ENCODE results near the gene DCUN1D4. TPM values are rescaled to one million over a fixed set of nuclear protein-coding genes. Genes with fewer than 3 reads are reported as not detected.
"Not testable (repeated sequence)": the region's sequence is repeated elsewhere in the genome, so short reads cannot be mapped to it uniquely, and the experiment has no call there.

Gene DCUN1D4
- total RNA-seq, 1 experiment from 2014 or later = 151 TPM

- Histone ChIP-seq H3K36me3 (peaks cover 94% of the 10 kb centered on the region), H3K4me3 (no peak overlapping the region), H3K27me3 (no peaks in the 10 kb centered on the region), H3K9me3 (no peaks in the 10 kb centered on the region)
- DNase-seq = no peak
Measured at GRCh38 chr4:51872283-51872997, 29.5 kb downstream of the DCUN1D4 start.

DNA sequence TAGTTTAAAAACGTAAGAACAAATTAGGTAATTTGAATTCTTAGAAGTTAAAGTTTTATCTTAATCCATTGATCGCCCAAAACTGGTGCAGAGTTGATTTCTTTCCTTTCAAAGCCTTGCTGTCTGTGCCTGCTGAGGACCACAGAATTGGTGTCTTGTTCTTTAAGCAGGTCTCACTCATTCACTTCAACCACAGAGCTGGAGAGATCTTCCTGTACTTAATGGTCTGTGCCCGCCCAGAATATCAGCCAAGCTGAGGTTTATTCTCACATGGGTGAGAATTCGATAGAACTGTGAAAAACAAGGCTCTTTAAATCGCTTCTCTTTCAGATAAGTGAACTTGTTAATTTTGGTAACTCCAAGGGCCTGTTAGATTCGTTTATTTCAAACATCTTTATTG, 31.6 kb downstream of the DCUN1D4 start:
- no peaks in the 10 kb centered on the region for H3K9me3 ChIP-seq
- H3K27me3 ChIP-seq = no peaks in the 10 kb centered on the region
- H3K4me3 ChIP-seq = no peak overlapping the region
- DNase-seq = no peak
- H3K36me3 ChIP-seq = peaks cover 96% of the 10 kb centered on the region

DNA sequence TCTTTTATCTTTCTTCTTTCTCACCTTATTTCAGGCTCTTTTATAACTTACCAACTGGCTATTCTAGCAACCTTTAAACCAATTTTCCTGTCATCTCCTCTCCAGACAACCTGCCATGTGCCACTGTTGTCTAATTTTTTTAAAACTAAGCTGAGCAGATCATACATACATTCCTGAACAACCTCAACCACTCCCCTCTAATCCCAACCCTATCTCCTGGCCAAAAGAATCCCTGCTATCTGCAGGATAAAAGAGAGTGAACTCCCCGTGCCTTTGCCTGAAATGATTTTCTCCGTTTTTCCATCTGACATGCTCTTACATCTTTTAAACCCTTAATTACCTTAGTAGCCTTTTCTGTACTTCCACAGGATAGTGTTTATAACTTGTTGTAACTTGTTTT, 35.5 kb downstream of the DCUN1D4 start:
- Histone ChIP-seq H3K4me3 (no peak overlapping the region), H3K27me3 (no peaks in the 10 kb centered on the region), H3K9me3 (no peaks in the 10 kb centered on the region), H3K36me3 (peaks cover 98% of the 10 kb centered on the region)
- DNase-seq = no peak

GRCh38 chr4:51880016-51880915, 37.3 kb downstream of the DCUN1D4 start:
- no peak for DNase-seq
- peaks cover 96% of the 10 kb centered on the region for H3K36me3 ChIP-seq
- no peaks in the 10 kb centered on the region for H3K9me3 ChIP-seq
- no peaks in the 10 kb centered on the region for H3K27me3 ChIP-seq
- H3K4me3 ChIP-seq = no peak overlapping the region

- DNase-seq = no peak
- H3K36me3 ChIP-seq = peaks cover 96% of the 10 kb centered on the region
- H3K4me3 ChIP-seq = no peak overlapping the region
- no peaks in the 10 kb centered on the region for H3K9me3 ChIP-seq
- H3K27me3 ChIP-seq = no peaks in the 10 kb centered on the region
Measured at GRCh38 chr4:51884055-51884454, 41.1 kb downstream of the DCUN1D4 start.

GRCh38 chr4:51884606-51885005, 41.7 kb downstream of the DCUN1D4 start:
- H3K36me3 ChIP-seq = peaks cover 96% of the 10 kb centered on the region
- H3K27me3 ChIP-seq = no peaks in the 10 kb centered on the region
- DNase-seq = no peak
- no peak overlapping the region for H3K4me3 ChIP-seq
- H3K9me3 ChIP-seq = no peaks in the 10 kb centered on the region

- Histone ChIP-seq H3K36me3 (peaks cover 96% of the 10 kb centered on the region), H3K4me3 (no peak overlapping the region), H3K27me3 (no peaks in the 10 kb centered on the region), H3K9me3 (no peaks in the 10 kb centered on the region)
- DNase-seq = no peak
Measured at GRCh38 chr4:51885363-51885762, 42.4 kb downstream of the DCUN1D4 start.

GRCh38 chr4:51890760-51891159, 47.8 kb downstream of the DCUN1D4 start:
- no peak overlapping the region for H3K4me3 ChIP-seq
- no peaks in the 10 kb centered on the region for H3K27me3 ChIP-seq
- no peaks in the 10 kb centered on the region for H3K9me3 ChIP-seq
- H3K36me3 ChIP-seq = peaks cover 93% of the 10 kb centered on the region
- no peak for DNase-seq

GRCh38 chr4:51893402-51893801, 50.4 kb downstream of the DCUN1D4 start:
- not testable (repeated sequence) for H3K4me3 ChIP-seq, H3K9me3 ChIP-seq, H3K27me3 ChIP-seq, DNase-seq
- peaks cover 93% of the 10 kb centered on the region for H3K36me3 ChIP-seq

GRCh38 chr4:51894059-51894645, 51.2 kb downstream of the DCUN1D4 start:
- Histone ChIP-seq H3K27me3 (no peaks in the 10 kb centered on the region), H3K4me3 (no peak overlapping the region), H3K9me3 (no peaks in the 10 kb centered on the region), H3K36me3 (peaks cover 95% of the 10 kb centered on the region)
- peak; percentile 43 for DNase-seq

DNA sequence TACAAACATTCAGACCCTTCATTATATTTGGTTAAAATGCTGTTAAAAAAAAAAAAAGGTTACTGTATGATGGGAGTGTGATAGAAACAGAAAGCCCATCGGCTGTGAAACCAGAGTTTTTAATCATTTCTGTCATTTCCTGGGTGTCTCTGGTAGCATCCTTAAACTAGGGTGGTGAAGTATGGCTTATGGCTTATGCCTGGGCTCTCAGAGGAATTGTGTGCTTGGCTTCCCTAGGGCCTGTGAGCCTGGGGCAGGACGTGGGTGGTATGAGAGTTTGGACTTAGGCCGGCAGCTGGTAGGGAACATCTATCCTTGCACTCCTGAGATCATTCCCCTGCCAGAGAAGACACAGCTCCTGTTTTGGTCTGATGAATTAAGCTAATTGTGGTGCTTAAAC, 52.2 kb downstream of the DCUN1D4 start:
- DNase-seq = no peak
- no peaks in the 10 kb centered on the region for H3K9me3 ChIP-seq
- H3K4me3 ChIP-seq = no peak overlapping the region
- H3K27me3 ChIP-seq = no peaks in the 10 kb centered on the region
- peaks cover 95% of the 10 kb centered on the region for H3K36me3 ChIP-seq

GRCh38 chr4:51895816-51896408, 53.0 kb downstream of the DCUN1D4 start:
- no peak overlapping the region for H3K4me3 ChIP-seq
- peak; percentile 74 for DNase-seq
- H3K27me3 ChIP-seq = no peaks in the 10 kb centered on the region
- H3K36me3 ChIP-seq = peaks cover 95% of the 10 kb centered on the region
- no peaks in the 10 kb centered on the region for H3K9me3 ChIP-seq

DNA sequence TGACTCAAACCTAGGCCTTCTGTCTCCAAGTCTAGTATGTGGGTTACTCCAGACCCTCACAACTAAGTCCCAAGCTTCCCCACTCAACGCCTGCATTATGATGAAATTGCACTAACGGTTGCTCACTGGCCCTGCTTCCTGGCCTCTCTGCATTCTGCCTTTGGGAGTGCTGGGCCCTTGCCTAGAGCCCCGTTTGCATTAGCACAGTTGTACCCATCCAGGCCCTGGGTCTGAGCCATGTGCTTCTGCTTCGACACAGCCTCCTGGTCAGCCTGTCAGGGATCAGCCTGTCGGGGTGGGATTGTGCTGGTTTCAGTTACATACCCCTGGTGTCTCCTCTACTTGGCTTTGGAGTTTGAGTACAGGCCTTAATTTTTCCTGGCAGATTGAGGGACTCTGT, 58.4 kb downstream of the DCUN1D4 start:
- Histone ChIP-seq H3K36me3 (peaks cover 100% of the 10 kb centered on the region), H3K27me3 (no peaks in the 10 kb centered on the region), H3K9me3 (no peaks in the 10 kb centered on the region), H3K4me3 (no peak overlapping the region)
- DNase-seq = no peak

- no peak for DNase-seq
- Histone ChIP-seq H3K36me3 (peaks cover 95% of the 10 kb centered on the region), H3K4me3 (no peak overlapping the region), H3K9me3 (no peaks in the 10 kb centered on the region), H3K27me3 (no peaks in the 10 kb centered on the region)
Measured at GRCh38 chr4:51906167-51906958, 63.4 kb downstream of the DCUN1D4 start.

DNA sequence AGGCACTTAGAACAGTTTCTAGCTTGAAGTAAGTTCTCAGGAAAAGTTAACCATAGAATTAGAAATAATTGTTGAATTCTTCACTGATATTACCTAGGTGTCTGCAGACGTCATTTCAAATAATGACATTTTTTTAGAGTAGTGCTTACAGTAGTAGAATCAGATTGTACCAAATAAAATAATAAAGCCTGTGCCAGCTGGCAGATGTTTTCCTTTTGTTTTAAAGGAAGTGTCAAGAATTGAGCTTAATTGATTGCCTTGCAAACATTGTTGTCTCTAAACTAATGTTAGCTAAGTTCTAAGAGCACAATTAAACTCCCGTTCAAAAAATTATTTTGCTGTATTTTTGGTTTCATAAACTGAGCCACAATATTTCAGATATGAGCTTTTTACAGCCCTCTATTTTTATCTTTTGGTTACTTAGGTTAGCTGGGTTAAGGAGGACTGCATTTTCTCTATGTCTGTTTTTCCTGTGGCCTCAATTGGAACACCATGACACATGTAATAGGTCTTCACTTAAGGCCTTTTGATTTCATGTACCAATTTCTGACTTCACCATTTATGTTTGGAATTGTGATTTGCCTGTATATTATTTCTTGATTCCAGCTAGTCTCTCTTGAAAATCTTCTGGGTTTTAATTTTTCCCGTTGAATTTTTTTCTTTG, 64.2 kb downstream of the DCUN1D4 start:
- no peak overlapping the region for H3K4me3 ChIP-seq
- no peaks in the 10 kb centered on the region for H3K9me3 ChIP-seq
- H3K36me3 ChIP-seq = peaks cover 95% of the 10 kb centered on the region
- no peaks in the 10 kb centered on the region for H3K27me3 ChIP-seq
- DNase-seq = no peak

GRCh38 chr4:51909236-51909703, 66.3 kb downstream of the DCUN1D4 start:
- Histone ChIP-seq H3K27me3 (no peaks in the 10 kb centered on the region), H3K4me3 (no peak overlapping the region), H3K9me3 (no peaks in the 10 kb centered on the region), H3K36me3 (peaks cover 95% of the 10 kb centered on the region)
- DNase-seq = no peak
